Spinal cord (tissue), 10 donors: ENCODE data around the gene ZNF830. TPM values are rescaled to one million over a fixed set of nuclear protein-coding genes. Genes with fewer than 3 reads are reported as not detected.

ENCODE experiments used
- DNase-seq, 6 donors: peaks; one replicate each; pipeline versions ENCODE4 v3.0.0 to v3.0.0-alpha.2; 2013 to 2015; ENCODE audit warnings: low spot score in 6 of 6, low read depth in 4 of 6
- H3K27ac ChIP-seq: one replicate; pipeline ENCODE4 v1.5.1; 2013; ENCODE audit warnings: low read depth, low read length, control low read depth
- H3K27me3 ChIP-seq: one replicate; pipeline ENCODE4 v1.6.1; 2013; ENCODE audit warnings: low read length; ENCODE audit not compliant: control insufficient read depth, insufficient read depth
- H3K36me3 ChIP-seq: one replicate; pipeline ENCODE4 v1.6.1; 2013; ENCODE audit warnings: low read length; ENCODE audit not compliant: control insufficient read depth, insufficient read depth
- H3K4me1 ChIP-seq: one replicate; pipeline ENCODE4 v1.6.1; 2013; ENCODE audit warnings: low read length; ENCODE audit not compliant: control insufficient read depth, insufficient read depth
- H3K4me3 ChIP-seq: one replicate; pipeline ENCODE4 v1.5.1; 2013; ENCODE audit warnings: low read depth, low read length, control low read depth
- H3K9me3 ChIP-seq: one replicate; pipeline ENCODE4 v1.6.1; 2013; ENCODE audit warnings: low read length; ENCODE audit not compliant: control insufficient read depth, insufficient read depth
- WGBS: methylation state at CpG from one replicate; pipeline ENCODE4 v1.1.5; 2013; ENCODE audit warnings: missing lambda C conversion rate; ENCODE audit not compliant: insufficient coverage; 5-methylcytosine and 5-hydroxymethylcytosine counted together
- polyA plus RNA-seq, 2 donors: library from polyadenylated mRNA; unstranded; fragments of 120-200 nt; gene quantifications; one replicate each; pipeline ENCODE4 v1.2.1, GENCODE V29; 2013; ENCODE audit not compliant: insufficient read length in 2 of 2
- total RNA-seq, 2 donors: library from RNA; depleted of rRNA in 1 of 2; stranded (reverse); fragments of 120-200 nt in 1 of 2; fragments of >200 nt in 1 of 2; gene quantifications; one replicate each; pipeline versions ENCODE4 v1.2.3 to v1.2.4, GENCODE V29; 2013 to 2014
- donor health status: healthy.

Gene ZNF830
- total and polyA plus RNA-seq, 4 donors: 12.5 to 24.7 (median 18.5) TPM

DNA sequence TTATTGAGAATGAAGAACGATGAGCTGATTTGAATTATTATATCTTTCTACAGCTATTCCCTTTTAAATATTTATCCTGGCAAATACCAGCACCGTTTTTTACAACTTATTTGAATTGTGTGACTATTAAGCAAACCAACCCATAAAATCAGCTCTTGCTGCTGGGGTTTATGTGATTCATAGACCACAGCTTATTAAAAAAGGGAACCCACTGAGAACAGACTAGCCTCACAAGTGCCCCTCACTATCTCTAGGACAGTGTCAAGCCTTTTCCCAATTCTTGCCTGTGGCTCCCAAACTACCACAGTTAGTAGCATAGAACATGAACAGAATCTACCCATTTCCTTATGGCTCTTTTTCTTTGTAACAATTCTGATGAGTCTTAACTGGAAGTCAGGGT, 12.8 kb downstream of the ZNF830 start:
- H3K4me1 ChIP-seq: no peaks in the 10 kb centered on the region
- H3K27me3 ChIP-seq: no peaks in the 10 kb centered on the region
- H3K9me3 ChIP-seq: no peaks in the 10 kb centered on the region
- no peak for DNase-seq
- no peak overlapping the region for H3K27ac ChIP-seq
- no CpG with 5 or more reads among the region's 2 CpGs for WGBS
- no peaks in the 10 kb centered on the region for H3K36me3 ChIP-seq
- H3K4me3 ChIP-seq: no peak overlapping the region

DNA sequence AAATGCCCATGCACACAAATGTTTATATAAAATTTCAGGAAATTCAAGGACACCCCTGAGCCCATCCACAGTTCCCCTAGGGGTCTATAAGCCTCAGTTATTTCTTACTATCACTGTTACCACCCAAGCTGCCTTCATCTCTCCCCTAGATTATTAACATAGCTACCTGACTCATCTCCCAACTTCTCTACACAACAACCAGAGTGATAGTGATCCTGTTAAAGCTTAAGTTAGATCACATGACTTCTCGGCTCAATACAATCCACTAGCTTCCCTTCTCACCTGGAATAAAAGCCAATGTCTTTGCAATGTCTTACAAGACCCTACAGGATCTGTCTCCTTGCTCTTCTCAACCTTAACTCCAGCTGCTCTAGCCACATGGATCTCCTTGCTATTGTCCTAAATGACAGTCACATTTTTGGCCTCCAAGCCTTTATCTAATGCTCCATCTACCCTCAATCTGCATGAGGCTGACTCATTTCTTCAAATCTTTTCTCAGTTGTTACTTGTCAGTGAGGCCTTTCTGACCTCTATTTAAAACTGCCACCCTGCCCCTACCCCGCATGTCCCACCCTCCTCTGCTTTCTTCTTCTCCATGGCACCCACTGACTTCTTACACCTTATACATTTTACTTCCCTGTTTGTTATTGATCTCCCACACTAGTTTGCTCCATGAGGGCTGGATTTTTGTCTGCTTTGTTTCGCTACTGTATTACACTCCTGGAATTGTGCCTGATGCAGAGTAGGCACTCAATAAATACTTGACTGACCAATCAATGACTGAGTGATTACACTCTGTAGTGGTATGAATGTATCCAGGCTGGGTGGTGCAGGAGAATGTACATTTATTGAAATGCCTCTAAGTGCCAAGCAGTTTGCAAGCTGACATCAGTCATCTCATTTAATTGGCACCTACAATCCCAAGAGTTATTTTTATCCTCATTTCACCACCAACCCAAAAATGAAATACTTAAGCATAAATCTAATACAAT, 13.8 kb downstream of the ZNF830 start:
- no peak overlapping the region for H3K4me3 ChIP-seq
- no peaks in the 10 kb centered on the region for H3K4me1 ChIP-seq
- no peaks in the 10 kb centered on the region for H3K27me3 ChIP-seq
- 75% methylated on average over 2 of the region's 3 CpGs for WGBS
- H3K9me3 ChIP-seq: no peaks in the 10 kb centered on the region
- H3K36me3 ChIP-seq: no peaks in the 10 kb centered on the region
- no peak overlapping the region for H3K27ac ChIP-seq
- DNase-seq: no peak

GRCh38 chr17:34979153-34979552, 17.8 kb downstream of the ZNF830 start:
- no peak overlapping the region for H3K27ac ChIP-seq
- H3K4me3 ChIP-seq: no peak overlapping the region
- 85% methylated on average over 5 of the region's 7 CpGs for WGBS
- DNase-seq: no peak
- peaks cover 4% of the 10 kb centered on the region for H3K36me3 ChIP-seq
- H3K9me3 ChIP-seq: no peaks in the 10 kb centered on the region
- peaks cover 5% of the 10 kb centered on the region for H3K4me1 ChIP-seq
- no peaks in the 10 kb centered on the region for H3K27me3 ChIP-seq

DNA sequence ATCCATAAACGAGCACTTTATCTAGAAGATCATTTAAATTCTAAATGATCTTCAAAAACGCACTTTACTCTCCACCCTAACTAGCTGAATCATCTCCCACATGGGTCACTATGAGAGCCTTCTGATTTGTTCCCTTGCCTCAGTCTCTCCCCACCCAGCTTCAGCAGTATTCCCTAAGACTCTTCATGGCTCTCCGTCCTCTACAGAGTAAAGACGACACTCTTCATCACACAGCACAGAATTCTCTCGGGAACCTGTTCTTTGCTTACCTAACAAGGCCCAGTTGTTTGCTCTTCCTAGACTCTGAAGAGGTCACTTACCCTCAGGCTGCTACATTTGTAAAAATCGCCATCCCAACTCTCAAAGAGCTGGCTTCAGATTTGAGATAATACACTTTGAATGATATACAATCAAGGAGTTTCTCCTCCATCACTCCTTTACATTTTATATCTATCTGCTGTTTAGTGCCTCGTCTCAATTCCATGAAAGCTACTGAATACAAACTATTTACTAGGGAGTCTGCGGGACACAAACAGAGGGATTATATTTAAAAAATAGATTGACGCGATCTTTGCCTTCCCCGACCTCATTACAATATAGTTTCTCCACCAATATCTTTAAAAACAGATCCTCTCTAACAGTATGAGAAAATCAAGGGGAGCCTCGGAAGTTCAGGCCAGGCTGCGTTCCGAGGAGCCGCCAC, 18.5 kb downstream of the ZNF830 start:
- 20% methylated on average over 9 of the region's 15 CpGs for WGBS
- Histone ChIP-seq H3K9me3 (no peaks in the 10 kb centered on the region), H3K4me1 (peaks cover 5% of the 10 kb centered on the region), H3K27ac (peak overlapping the region; percentile 67), H3K27me3 (no peaks in the 10 kb centered on the region), H3K4me3 (peak overlapping the region; percentile 67), H3K36me3 (peaks cover 9% of the 10 kb centered on the region)
- DNase-seq: no peak

GRCh38 chr17:34980353-34980680, 19.0 kb downstream of the ZNF830 start, which contains the start of gene LIG3:
Gene LIG3 (plus strand): TSS chr17:34980512. CDS start chr17:34983006, 2,494 bp downstream.
- Histone ChIP-seq H3K27ac (peak within 1 kb of the TSS; percentile 93), H3K9me3 (no peaks in the 10 kb centered on the region), H3K27me3 (no peaks in the 10 kb centered on the region), H3K4me3 (peak within 1 kb of the TSS; percentile 74), H3K36me3 (peaks cover 10% of the 10 kb centered on the region), H3K4me1 (peaks cover 5% of the 10 kb centered on the region)
- WGBS: 0% methylated on average over 39 of the region's 39 CpGs
- DNase-seq: peak; percentile 80 to 98 (median 89)

GRCh38 chr17:34980681-34981537, 19.6 kb downstream of the ZNF830 start:
- Histone ChIP-seq H3K4me1 (peaks cover 5% of the 10 kb centered on the region), H3K27me3 (no peaks in the 10 kb centered on the region), H3K4me3 (peak overlapping the region; percentile 74), H3K9me3 (no peaks in the 10 kb centered on the region), H3K27ac (peak overlapping the region; percentile 93), H3K36me3 (peaks cover 10% of the 10 kb centered on the region)
- peak; percentile 47 to 91 (median 60) for DNase-seq
- WGBS: under 1% methylated on average over 61 of the region's 69 CpGs

DNA sequence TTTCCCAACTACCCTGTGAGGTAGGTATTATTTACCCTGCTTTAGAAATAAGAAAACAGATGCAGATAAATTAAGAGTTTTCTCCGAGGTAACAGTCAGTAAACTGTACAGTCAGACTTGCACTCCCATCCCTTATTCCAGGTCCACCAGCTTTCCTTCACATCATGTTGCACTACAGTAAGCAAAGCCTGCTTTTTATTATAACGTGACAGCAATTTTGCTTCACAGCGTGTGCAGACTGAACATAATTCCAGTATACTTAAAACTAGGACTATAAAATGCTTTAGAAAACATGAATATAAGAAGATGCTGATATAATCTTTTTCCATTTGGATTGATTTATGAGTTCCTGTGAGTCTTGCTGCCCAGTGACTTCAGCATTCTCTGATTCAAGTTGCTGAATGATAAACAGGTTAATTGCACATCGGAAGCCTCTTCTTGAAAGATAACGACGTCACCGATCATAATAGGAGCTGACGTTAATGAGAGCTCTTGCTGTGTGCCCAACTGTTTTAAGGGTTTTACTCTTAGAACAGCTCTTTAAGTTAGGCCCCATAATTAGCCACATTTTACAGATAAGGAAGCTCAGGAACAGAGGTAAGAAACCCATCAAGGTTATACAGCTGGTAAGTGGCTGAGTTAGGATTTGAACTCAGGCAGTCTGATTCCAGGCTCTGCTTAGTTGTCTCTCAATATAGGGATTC, 20.4 kb downstream of the ZNF830 start:
- peaks cover 16% of the 10 kb centered on the region for H3K36me3 ChIP-seq
- H3K4me3 ChIP-seq: peak overlapping the region; percentile 74
- no peaks in the 10 kb centered on the region for H3K9me3 ChIP-seq
- WGBS: no CpG with 5 or more reads among the region's 8 CpGs
- peak overlapping the region; percentile 93 for H3K27ac ChIP-seq
- H3K4me1 ChIP-seq: peaks cover 5% of the 10 kb centered on the region
- peak in 1 of 6 donors; percentile 68 for DNase-seq
- no peaks in the 10 kb centered on the region for H3K27me3 ChIP-seq

GRCh38 chr17:34987232-34987631, 25.9 kb downstream of the ZNF830 start:
- Histone ChIP-seq H3K9me3 (no peaks in the 10 kb centered on the region), H3K27ac (no peak overlapping the region), H3K36me3 (peaks cover 39% of the 10 kb centered on the region), H3K4me3 (no peak overlapping the region), H3K27me3 (no peaks in the 10 kb centered on the region), H3K4me1 (peaks cover 3% of the 10 kb centered on the region)
- DNase-seq: no peak
- WGBS: no CpG with 5 or more reads among the region's 2 CpGs

- H3K9me3 ChIP-seq: no peaks in the 10 kb centered on the region
- no peak overlapping the region for H3K4me3 ChIP-seq
- WGBS: 88% methylated on average over 1 of the region's 2 CpGs
- no peaks in the 10 kb centered on the region for H3K4me1 ChIP-seq
- no peaks in the 10 kb centered on the region for H3K27me3 ChIP-seq
- no peak for DNase-seq
- no peak overlapping the region for H3K27ac ChIP-seq
- H3K36me3 ChIP-seq: peaks cover 42% of the 10 kb centered on the region
These were observed 27.3 kb downstream of the ZNF830 start for GRCh38 chr17:34988644-34989043.
